ENCODE data around the gene NBPF9.
"Not testable (repeated sequence)": the region's sequence is repeated elsewhere in the genome, so short reads cannot be mapped to it uniquely, and the experiment has no call there.

DNA sequence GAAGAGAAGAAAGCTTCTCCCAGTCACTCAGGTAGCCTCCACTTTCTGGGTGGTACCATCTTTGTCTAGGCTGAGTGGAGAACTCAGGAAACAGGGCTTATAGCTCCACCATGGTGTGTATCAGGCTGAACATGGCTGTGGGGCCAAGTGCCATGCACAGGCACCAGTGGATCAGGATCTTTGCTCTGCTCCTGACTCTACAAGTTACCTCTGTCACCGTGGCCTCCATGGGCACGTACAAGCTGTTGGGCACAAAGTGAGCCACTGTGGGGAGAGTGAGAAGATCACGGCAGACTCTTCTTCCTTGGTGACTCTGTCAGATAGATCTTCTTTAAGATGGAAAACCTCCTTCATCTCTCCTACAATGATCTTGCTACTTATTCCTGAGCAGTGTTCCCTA lies 93.6 kb downstream of the NBPF9 start:
- not testable (repeated sequence) for TF ChIP-seq POLR2A (IDR thresholded peaks at IDR 0.05)
- TF ChIP-seq, protein P1, sequence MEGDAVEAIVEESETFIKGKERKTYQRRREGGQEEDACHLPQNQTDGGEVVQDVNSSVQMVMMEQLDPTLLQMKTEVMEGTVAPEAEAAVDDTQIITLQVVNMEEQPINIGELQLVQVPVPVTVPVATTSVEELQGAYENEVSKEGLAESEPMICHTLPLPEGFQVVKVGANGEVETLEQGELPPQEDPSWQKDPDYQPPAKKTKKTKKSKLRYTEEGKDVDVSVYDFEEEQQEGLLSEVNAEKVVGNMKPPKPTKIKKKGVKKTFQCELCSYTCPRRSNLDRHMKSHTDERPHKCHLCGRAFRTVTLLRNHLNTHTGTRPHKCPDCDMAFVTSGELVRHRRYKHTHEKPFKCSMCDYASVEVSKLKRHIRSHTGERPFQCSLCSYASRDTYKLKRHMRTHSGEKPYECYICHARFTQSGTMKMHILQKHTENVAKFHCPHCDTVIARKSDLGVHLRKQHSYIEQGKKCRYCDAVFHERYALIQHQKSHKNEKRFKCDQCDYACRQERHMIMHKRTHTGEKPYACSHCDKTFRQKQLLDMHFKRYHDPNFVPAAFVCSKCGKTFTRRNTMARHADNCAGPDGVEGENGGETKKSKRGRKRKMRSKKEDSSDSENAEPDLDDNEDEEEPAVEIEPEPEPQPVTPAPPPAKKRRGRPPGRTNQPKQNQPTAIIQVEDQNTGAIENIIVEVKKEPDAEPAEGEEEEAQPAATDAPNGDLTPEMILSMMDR (IDR thresholded peaks at IDR 0.05), result not testable (repeated sequence)

All from breast epithelium (tissue), 3 donors.